ENCODE results near the gene B3GNT5. TPM values are rescaled to one million over a fixed set of nuclear protein-coding genes. Genes with fewer than 3 reads are reported as not detected.

B3GNT5 gene
- total RNA-seq, 1 experiment from 2014 or later = 22.8 TPM

GRCh38 chr3:183283886-183284285 lies 30.8 kb downstream of the B3GNT5 start:
- ChIA-PET CTCF (no interaction called here), POLR2A (interaction anchor here (0.7 kb wide), 1 partner anchor 113 kb away, joined by 4 read pairs; no protein-coding TSS in a partner anchor)
- Histone ChIP-seq H3K27ac (ENCODE audit: low read length) (no peak overlapping the region), H3K9me3 (ENCODE audit: control insufficient read depth, insufficient read depth, low read depth, low read length) (no peaks in the 10 kb centered on the region), H3K4me3 (ENCODE audit: low read depth in 2 of 2, low read length in 2 of 2) (no peak overlapping the region), H3K27me3 (ENCODE audit: control insufficient read depth, insufficient read depth, low read length) (no peaks in the 10 kb centered on the region), H3K4me1 (ENCODE audit: control insufficient read depth, insufficient read depth, low read length) (peaks cover 29% of the 10 kb centered on the region), H3K36me3 (ENCODE audit: control insufficient read depth, insufficient read depth, low read length) (no peaks in the 10 kb centered on the region)
- intact Hi-C loops (cut with micrococcal nuclease; ENCODE audit: unreplicated experiment) = no loop called here
- in situ Hi-C loops (cut with HindIII; ENCODE audit: low pct_unique_long_range_greater_than_20kb, low sequenced_read_pairs) = no loop called here
- ATAC-seq (no peak), DNase-seq (ENCODE audit: low read depth, low spot score) (no peak)
- BruUV-seq (replicated peaks) = no TSS peak
- TF ChIP-seq POLR2AphosphoS5 (IDR thresholded peaks at IDR 0.05; ENCODE audit: low read depth, low read length) (no peak), CTCF (IDR thresholded peaks at IDR 0.05) (no peak), TCF7L2 (IDR thresholded peaks at IDR 0.05; ENCODE audit: low read depth, low read length) (no peak), REST (IDR thresholded peaks at IDR 0.05; ENCODE audit: insufficient read depth in 1 of 2, low read depth in 2 of 2, low read length in 1 of 2) (no peak), SIN3A (IDR thresholded peaks at IDR 0.05; ENCODE audit: borderline replicate concordance, insufficient read depth, low read depth, low read length) (no peak)

GRCh38 chr3:183284570-183284969 lies 31.5 kb downstream of the B3GNT5 start:
- peak overlapping the region; percentile 78; the same call in 1 of the 2 replicates for H3K27ac ChIP-seq (ENCODE audit: low read length)
- CTCF ChIA-PET = no interaction called here
- intact Hi-C loops (cut with micrococcal nuclease; ENCODE audit: unreplicated experiment) = no loop called here
- H3K27me3 ChIP-seq (ENCODE audit: control insufficient read depth, insufficient read depth, low read length) = no peaks in the 10 kb centered on the region
- H3K4me3 ChIP-seq (ENCODE audit: low read depth in 2 of 2, low read length in 2 of 2) = no peak overlapping the region
- POLR2A ChIA-PET = no interaction called here
- in situ Hi-C loops (cut with HindIII; ENCODE audit: low pct_unique_long_range_greater_than_20kb, low sequenced_read_pairs) = no loop called here
- TF ChIP-seq SIN3A (IDR thresholded peaks at IDR 0.05; ENCODE audit: borderline replicate concordance, insufficient read depth, low read depth, low read length) = no peak
- peaks cover 29% of the 10 kb centered on the region for H3K4me1 ChIP-seq (ENCODE audit: control insufficient read depth, insufficient read depth, low read length)
- no peaks in the 10 kb centered on the region for H3K9me3 ChIP-seq (ENCODE audit: control insufficient read depth, insufficient read depth, low read depth, low read length)
- ATAC-seq = no peak
- no peaks in the 10 kb centered on the region for H3K36me3 ChIP-seq (ENCODE audit: control insufficient read depth, insufficient read depth, low read length)
- no TSS peak for BruUV-seq (replicated peaks)
- no peak for DNase-seq (ENCODE audit: low read depth, low spot score)

GRCh38 chr3:183285318-183285717 lies 32.3 kb downstream of the B3GNT5 start:
- no peaks in the 10 kb centered on the region for H3K27me3 ChIP-seq (ENCODE audit: control insufficient read depth, insufficient read depth, low read length)
- H3K27ac ChIP-seq (ENCODE audit: low read length) = peak overlapping the region; percentile 78
- no peaks in the 10 kb centered on the region for H3K36me3 ChIP-seq (ENCODE audit: control insufficient read depth, insufficient read depth, low read length)
- DNase-seq (ENCODE audit: low read depth, low spot score) (no peak), ATAC-seq (no peak)
- H3K4me3 ChIP-seq (ENCODE audit: low read depth in 2 of 2, low read length in 2 of 2) = peak overlapping the region; percentile 0 to 19; a peak in 2 of 4 replicates
- ChIA-PET POLR2A (interaction anchor here (1.2 kb wide), 1 partner anchor 30 kb away, joined by 5 read pairs; no protein-coding TSS in a partner anchor), CTCF (interaction anchor here (1.0 kb wide), 1 partner anchor 86 kb away, joined by 4 read pairs; no protein-coding TSS in a partner anchor)
- no peaks in the 10 kb centered on the region for H3K9me3 ChIP-seq (ENCODE audit: control insufficient read depth, insufficient read depth, low read depth, low read length)
- intact Hi-C loops (cut with micrococcal nuclease; ENCODE audit: unreplicated experiment) (no loop called here), in situ Hi-C loops (cut with HindIII; ENCODE audit: low pct_unique_long_range_greater_than_20kb, low sequenced_read_pairs) (no loop called here)
- peaks cover 29% of the 10 kb centered on the region for H3K4me1 ChIP-seq (ENCODE audit: control insufficient read depth, insufficient read depth, low read length)
- TF ChIP-seq REST (IDR thresholded peaks at IDR 0.05; ENCODE audit: insufficient read depth in 1 of 2, low read depth in 2 of 2, low read length in 1 of 2) (no peak), SIN3A (IDR thresholded peaks at IDR 0.05; ENCODE audit: borderline replicate concordance, insufficient read depth, low read depth, low read length) (no peak), TCF7L2 (IDR thresholded peaks at IDR 0.05; ENCODE audit: low read depth, low read length) (no peak)
- BruUV-seq (replicated peaks) = TSS peak; percentile 97

Data from Panc1 (cell line).